SKM-1 treated with dmso at 0.1 percent for 144 hours (cell line): ENCODE measurements around the gene TMEM229B.
A peak's percentile ranks its signal among the peaks of the same experiment; 100 is the strongest.

Experiments
- DNase-seq: peaks from one replicate; lab custom pipeline; 2025; ENCODE audit not compliant: unreplicated experiment; lab: John Stamatoyannopoulos, UW

The TMEM229B gene

GRCh38 chr14:67487937-67488893 lies at the start of gene TMEM229B:
Gene TMEM229B, minus strand, starts transcription at chr14:67488721. Its CDS starts 14,798 bp downstream, at chr14:67473923.
- peak; percentile 12 for DNase-seq

- DNase-seq: no peak
Observed at GRCh38 chr14:67537736-67538135, 49.2 kb upstream of the TMEM229B start.

DNA sequence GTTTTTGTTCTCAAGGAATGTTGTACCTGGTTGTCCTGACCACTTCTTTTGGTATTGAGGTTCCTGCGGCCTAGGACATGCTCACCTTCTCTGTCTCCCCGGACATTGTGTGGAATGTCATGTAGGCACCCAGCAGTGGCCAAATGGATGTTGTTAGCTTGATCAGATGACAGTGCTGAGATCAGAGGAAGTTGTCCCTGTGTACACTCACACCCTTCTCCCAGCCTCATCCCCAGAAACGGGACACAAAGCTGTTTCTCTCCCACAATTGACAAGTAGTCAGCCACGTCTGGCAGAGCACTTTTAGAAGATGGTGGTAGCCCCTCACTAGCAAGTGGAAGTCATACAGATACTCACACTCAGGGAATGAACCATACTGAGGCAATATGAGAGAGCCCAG lies 47.6 kb upstream of the TMEM229B start:
- DNase-seq: no peak

DNA sequence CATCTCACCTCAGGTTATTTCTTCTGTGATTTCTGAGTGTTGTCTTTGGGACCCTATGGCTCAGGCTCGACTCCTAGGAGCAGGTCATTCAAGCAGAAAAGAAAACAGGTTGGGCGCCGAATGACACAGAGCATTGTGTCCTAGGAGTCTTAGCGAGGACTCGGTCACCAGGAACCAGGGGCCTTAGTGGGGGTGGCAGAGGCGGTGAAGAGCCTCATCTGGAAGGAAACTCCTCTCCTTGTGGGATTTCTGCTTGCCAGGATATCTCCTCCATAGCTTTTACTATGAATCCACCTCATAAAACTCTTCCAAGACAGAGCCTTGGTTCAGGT lies 45.2 kb upstream of the TMEM229B start:
- DNase-seq: no peak

- no peak for DNase-seq
Observed at GRCh38 chr14:67532998-67533753, 44.7 kb upstream of the TMEM229B start, which contains the start of gene PLEKHH1. Gene PLEKHH1, plus strand, starts transcription at chr14:67533290. Its CDS starts 8,578 bp downstream, at chr14:67541868.

DNA sequence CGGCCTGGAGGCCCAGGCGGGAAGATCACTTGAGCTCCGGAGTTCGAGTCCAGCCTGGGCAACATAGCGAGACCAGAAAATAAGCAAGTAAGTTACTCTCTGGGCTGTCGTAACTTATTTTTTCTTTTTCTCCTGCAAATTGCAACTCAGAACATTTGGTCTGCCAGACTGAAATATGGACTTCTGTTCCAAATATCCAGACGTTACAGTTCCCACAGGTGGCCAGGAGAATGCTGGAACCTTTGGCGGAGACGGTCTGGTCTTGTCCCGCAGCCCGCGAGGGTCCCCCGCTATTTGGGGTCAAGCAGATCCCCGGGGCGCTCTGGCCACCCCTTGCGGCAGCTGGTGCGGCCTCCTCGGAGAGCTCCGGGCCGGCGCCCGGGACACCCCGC lies 44.1 kb upstream of the TMEM229B start:
- DNase-seq: no peak

DNA sequence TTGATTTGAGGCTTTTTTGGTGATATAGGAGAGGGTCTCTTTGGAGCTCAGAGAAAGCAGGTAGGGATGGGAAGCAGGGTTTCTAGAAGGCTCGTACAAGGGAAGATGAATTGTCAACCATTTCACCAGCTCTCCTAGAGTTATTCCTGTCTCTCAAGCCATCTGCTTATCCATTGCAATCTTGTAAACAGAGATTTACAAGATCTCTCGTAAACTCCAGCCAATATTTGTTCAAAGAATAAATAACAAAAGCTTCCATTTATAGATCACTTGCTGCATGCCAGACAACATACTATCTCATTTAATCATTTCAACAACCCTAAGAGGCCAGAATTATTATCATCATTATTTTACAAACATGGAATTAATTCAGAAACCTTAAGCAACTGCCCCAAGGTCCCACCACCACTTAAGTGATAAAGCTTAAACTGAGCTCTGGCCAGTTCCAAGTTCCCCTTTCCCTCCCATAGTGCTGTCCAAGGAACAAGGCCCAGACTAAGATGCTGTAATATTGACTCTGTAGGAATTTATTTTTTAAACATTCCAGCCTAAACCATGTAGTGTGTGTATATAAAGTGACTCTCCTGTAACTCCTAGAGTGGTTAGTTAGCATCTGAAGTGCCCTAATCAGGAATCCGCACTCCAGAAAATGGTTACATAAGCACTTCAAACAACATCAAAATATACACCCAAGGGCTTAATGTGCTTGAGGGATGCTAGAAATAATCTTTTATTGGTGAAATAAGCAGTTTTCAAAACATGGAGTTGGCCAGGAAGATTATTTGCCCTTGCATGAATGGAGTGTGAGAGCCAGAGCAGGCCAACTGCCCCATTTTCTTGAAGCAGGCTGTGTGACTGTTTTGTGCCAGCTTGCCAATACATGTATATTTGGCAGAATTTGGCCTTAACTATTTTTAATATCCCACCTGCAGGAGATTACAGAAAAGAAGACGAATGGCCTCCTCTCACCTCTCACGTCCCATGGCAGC lies 41.7 kb upstream of the TMEM229B start:
- no peak for DNase-seq

- DNase-seq: no peak
Observed at GRCh38 chr14:67528276-67528675, 39.8 kb upstream of the TMEM229B start.

GRCh38 chr14:67527756-67528155 lies 39.2 kb upstream of the TMEM229B start:
- no peak for DNase-seq

GRCh38 chr14:67526676-67527459 lies 38.3 kb upstream of the TMEM229B start:
- no peak for DNase-seq

DNA sequence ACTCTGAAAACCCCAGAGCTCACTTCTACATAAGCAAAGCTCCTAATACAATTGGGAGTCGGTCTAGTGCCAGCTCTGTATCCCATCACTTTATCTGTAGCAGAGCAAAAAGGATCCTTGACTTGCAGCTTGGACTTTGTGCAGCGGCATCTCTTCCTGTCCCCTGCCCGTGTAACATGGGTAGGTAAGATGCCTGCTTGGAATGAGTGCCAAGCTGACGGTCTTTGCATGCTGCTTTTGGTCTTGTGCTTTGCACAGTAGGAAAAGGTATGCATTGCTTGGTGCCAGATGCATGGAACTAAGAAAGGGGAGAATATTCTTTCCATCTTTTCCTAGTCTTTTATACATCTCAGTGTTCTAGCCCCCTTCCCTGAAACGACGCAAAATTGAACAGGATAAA lies 37.7 kb upstream of the TMEM229B start:
- no peak for DNase-seq

GRCh38 chr14:67525389-67525788 lies 36.9 kb upstream of the TMEM229B start:
- no peak for DNase-seq

- DNase-seq: no peak
Observed at GRCh38 chr14:67524634-67524963, 36.1 kb upstream of the TMEM229B start.

GRCh38 chr14:67523764-67524633 lies 35.5 kb upstream of the TMEM229B start:
- DNase-seq: no peak

- DNase-seq: no peak
Observed at GRCh38 chr14:67522270-67522669, 33.7 kb upstream of the TMEM229B start.

- no peak for DNase-seq
Observed at GRCh38 chr14:67520482-67520881, 32.0 kb upstream of the TMEM229B start.

DNA sequence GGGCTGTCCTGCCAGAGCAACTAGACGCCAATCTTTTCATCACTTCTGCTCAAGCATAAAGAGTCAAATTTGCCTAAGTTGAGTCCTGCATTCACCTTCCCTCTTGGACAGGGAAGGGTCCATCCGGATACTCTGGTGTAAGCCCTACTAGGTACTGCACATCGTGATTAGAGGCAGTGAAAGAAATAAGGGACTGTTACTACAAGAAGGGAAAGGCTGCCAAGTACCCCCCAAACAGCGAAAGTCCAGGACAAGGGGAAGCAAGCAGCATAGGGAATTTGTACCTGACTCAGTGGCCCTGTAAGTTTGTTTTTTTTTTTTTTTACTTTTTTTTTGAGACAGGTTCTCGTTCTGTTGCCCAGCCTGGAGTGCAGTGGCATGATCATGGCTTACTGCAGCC lies 30.9 kb upstream of the TMEM229B start:
- DNase-seq: no peak

DNA sequence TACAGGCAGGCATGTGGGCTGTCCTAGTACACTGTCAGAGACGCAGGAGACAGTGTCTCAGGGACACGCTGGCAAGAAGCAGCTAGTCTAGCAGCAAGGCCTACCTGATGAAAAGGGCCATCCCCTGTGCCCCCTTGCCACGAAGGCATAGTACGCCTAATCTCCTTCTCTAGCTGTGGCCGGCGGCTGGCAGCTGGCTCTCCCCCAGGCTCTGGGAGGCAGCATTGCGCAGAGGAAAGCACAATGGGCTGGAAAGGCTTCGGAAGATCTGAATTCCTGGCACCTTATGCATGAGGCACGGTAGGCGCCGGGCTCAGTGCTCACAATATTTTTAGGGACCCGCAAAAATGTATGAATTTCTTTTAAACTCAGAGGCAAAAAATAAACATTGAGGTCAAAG lies 28.6 kb upstream of the TMEM229B start:
- DNase-seq: no peak

GRCh38 chr14:67516676-67517075 lies 28.2 kb upstream of the TMEM229B start:
- no peak for DNase-seq
